ENCODE results near the gene CDKN2AIP. TPM values are rescaled to one million over a fixed set of nuclear protein-coding genes. Genes with fewer than 3 reads are reported as not detected.

Gene CDKN2AIP
- total and polyA plus RNA-seq, 10 donors: 11.6 to 27.9 (median 17.8) TPM

DNA sequence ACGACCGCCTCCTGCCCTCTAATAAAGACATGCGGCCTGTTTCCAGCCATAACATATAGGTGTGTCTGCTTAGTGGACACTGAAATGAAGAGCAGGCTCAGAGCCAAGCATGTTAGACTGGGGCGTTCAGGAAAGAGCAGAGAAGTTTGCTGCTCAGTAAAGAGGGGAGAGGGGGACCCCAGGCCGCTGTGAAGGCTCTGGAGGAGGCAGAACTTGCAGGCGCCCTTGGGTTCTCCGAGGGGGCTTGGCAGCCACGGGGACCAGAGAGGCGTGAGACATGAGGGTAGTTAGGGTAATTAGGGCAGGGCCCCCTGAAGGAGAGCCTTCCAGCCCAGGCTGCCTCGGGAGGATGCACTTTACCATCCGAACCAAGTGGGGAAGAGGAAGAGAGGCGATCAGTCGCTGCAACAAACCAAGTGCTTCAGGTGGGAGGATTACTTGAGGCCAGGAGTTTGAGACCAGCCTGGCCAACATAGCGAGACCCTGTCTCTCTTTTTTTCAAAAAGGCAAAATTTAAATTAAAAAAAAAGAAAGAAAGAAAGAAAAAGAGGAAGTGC, 46.6 kb upstream of the CDKN2AIP start:
- intact Hi-C loops (cut with DNase I; ENCODE audit: low total_unique reads): no loop called here
- Histone ChIP-seq H3K27ac (peak overlapping the region in 5 of 8 donors; percentile 24 to 84 (median 78)), H3K4me1 (peaks cover 0 to 54% (median 19%) of the 10 kb centered on the region in 6 donors), H3K9me3 (no peaks in the 10 kb centered on the region), H3K36me3 (no peaks in the 10 kb centered on the region), H3K4me3 (peak overlapping the region in 6 of 8 donors; percentile 40 to 69 (median 48)), H3K27me3 (replicated peaks in 1 of 7) (peaks cover 0 to 4% (median 0%) of the 10 kb centered on the region in 7 donors)
- TF ChIP-seq CTCF (IDR thresholded peaks at IDR 0.05 in 8 of 11, conservative IDR thresholded peaks at IDR 0.05 in 3 of 11) (no peak), POLR2AphosphoS5 (IDR thresholded peaks at IDR 0.05) (no peak), POLR2A (IDR thresholded peaks at IDR 0.05) (no peak)
- no peak for DNase-seq
- WGBS, 5 donors: 71 to 81% (median 73%) methylated on average over 14 of the region's 14 CpGs

GRCh38 chr4:183398298-183399125, 45.9 kb upstream of the CDKN2AIP start:
- Histone ChIP-seq H3K27me3 (replicated peaks in 1 of 7) (peaks cover 0 to 4% (median 0%) of the 10 kb centered on the region in 7 donors), H3K4me1 (peaks cover 0 to 53% (median 19%) of the 10 kb centered on the region in 6 donors), H3K4me3 (peak overlapping the region; percentile 24 to 69 (median 45)), H3K9me3 (no peaks in the 10 kb centered on the region), H3K36me3 (no peaks in the 10 kb centered on the region), H3K27ac (peak overlapping the region in 6 of 8 donors; percentile 24 to 84 (median 72))
- WGBS, 5 donors: 0 to 2% (median 1%) methylated on average over 31 to 61 of the region's 61 CpGs
- no peak for TF ChIP-seq POLR2A (IDR thresholded peaks at IDR 0.05)
- peak in 9 of 11 experiments; percentile 14 to 74 (median 55) for TF ChIP-seq CTCF (IDR thresholded peaks at IDR 0.05 in 8 of 11, conservative IDR thresholded peaks at IDR 0.05 in 3 of 11)
- peak in 2 of 3 donors; percentile 48 to 68 for TF ChIP-seq POLR2AphosphoS5 (IDR thresholded peaks at IDR 0.05)
- peak; percentile 93 for DNase-seq
- intact Hi-C loops (cut with DNase I; ENCODE audit: low total_unique reads): no loop called here

DNA sequence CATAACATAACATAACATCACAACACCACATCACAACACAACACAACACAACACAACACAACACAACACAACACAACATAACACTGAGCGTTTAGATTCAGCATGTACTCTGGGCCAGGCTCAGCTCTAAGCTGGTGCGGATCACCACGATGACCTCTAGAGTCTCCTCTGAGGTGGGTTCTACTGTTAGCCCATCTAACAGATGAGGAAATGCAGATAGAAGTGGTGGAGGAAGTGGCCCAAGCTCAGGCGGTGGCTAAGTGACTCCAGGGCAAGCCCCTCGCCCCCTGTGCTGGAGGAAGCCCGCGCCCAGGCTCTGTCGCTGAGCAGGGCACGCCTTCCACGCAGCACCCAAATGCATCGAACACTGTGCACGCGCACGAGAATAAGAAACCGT, 45.3 kb upstream of the CDKN2AIP start:
- Histone ChIP-seq H3K4me1 (peaks cover 0 to 53% (median 19%) of the 10 kb centered on the region in 6 donors), H3K27me3 (replicated peaks in 1 of 7) (peaks cover 0 to 4% (median 0%) of the 10 kb centered on the region in 7 donors), H3K27ac (peak overlapping the region in 4 of 8 donors; percentile 67 to 84 (median 80)), H3K36me3 (no peaks in the 10 kb centered on the region), H3K9me3 (no peaks in the 10 kb centered on the region), H3K4me3 (peak overlapping the region in 3 of 8 donors; percentile 42 to 69 (median 55))
- TF ChIP-seq POLR2AphosphoS5 (IDR thresholded peaks at IDR 0.05): no peak
- no peak for TF ChIP-seq CTCF (IDR thresholded peaks at IDR 0.05 in 8 of 11, conservative IDR thresholded peaks at IDR 0.05 in 3 of 11)
- no peak for TF ChIP-seq POLR2A (IDR thresholded peaks at IDR 0.05)
- DNase-seq: no peak
- WGBS, 5 donors: 59 to 82% (median 65%) methylated on average over 15 of the region's 15 CpGs
- intact Hi-C loops (cut with DNase I; ENCODE audit: low total_unique reads): no loop called here

GRCh38 chr4:183399616-183400015, 44.8 kb upstream of the CDKN2AIP start:
- peak overlapping the region in 1 of 8 donors; percentile 84 for H3K27ac ChIP-seq
- H3K36me3 ChIP-seq: no peaks in the 10 kb centered on the region
- no peak for DNase-seq
- peaks cover 0 to 4% (median 0%) of the 10 kb centered on the region in 7 donors for H3K27me3 ChIP-seq (replicated peaks in 1 of 7)
- WGBS, 5 donors: 52 to 71% (median 58%) methylated on average over 12 of the region's 12 CpGs
- TF ChIP-seq CTCF (IDR thresholded peaks at IDR 0.05 in 8 of 11, conservative IDR thresholded peaks at IDR 0.05 in 3 of 11): no peak
- no peak for TF ChIP-seq POLR2A (IDR thresholded peaks at IDR 0.05)
- no peak for TF ChIP-seq POLR2AphosphoS5 (IDR thresholded peaks at IDR 0.05)
- no peaks in the 10 kb centered on the region for H3K9me3 ChIP-seq
- H3K4me1 ChIP-seq: peaks cover 0 to 53% (median 19%) of the 10 kb centered on the region in 6 donors
- intact Hi-C loops (cut with DNase I; ENCODE audit: low total_unique reads): no loop called here
- H3K4me3 ChIP-seq: peak overlapping the region in 1 of 8 donors; percentile 69

Data from spleen (tissue), 11 donors.